Pancreas (tissue), 10 donors: ENCODE data around the gene ARID4A. TPM values are rescaled to one million over a fixed set of nuclear protein-coding genes. Genes with fewer than 3 reads are reported as not detected.

ENCODE experiments used
- ATAC-seq, 4 donors: fragments of 200-7000 bp; cut with Tn5 transposase; one replicate each; pipeline versions ENCODE4 v1.8.0 to v1.9.1; 2020; ENCODE audit warnings: mild to moderate bottlenecking in 4 of 4, moderate library complexity in 4 of 4
- DNase-seq, 6 donors: peaks; one replicate each; pipeline ENCODE4 v3.0.0-alpha.2; 2020
- FAIRE-seq: peaks from 2 replicates; lab custom pipeline; 2012; peaks lifted over from hg19 to GRCh38; lab: Jason Lieb, UNC
- H3K27ac ChIP-seq, 4 donors: fragments of 200-600 bp; sonication (generic); 1 replicate in 3 of 4; 2 replicates in 1 of 4; pipeline versions ENCODE4 v1.5.0 to v1.8.0; 2020
- H3K27me3 ChIP-seq, 4 donors: fragments of 200-600 bp; one replicate each; pipeline ENCODE4 v1.8.0; 2021
- H3K36me3 ChIP-seq, 3 donors: fragments of 200-600 bp; sonication (generic) in 1 of 3; one replicate each; pipeline versions ENCODE4 v1.5.0 to v1.8.0; 2020 to 2021
- H3K4me1 ChIP-seq, 3 donors: fragments of 200-600 bp; one replicate each; pipeline ENCODE4 v1.8.0; 2021
- H3K4me3 ChIP-seq, 4 donors: fragments of 200-600 bp; sonication (generic) in 2 of 4; one replicate each; pipeline versions ENCODE4 v1.5.0 to v1.8.0; 2020 to 2021
- H3K9me3 ChIP-seq, 4 donors: fragments of 200-600 bp; one replicate each; pipeline ENCODE4 v1.8.0; 2021
- CTCF ChIP-seq, 4 donors: fragments of 200-600 bp; sonication (generic) in 3 of 4; IDR thresholded peaks; one replicate each; pipeline versions ENCODE4 v1.5.0 to v1.8.0; 2021; ENCODE audit warnings: antibody characterized with exemption in 4 of 4
- WGBS, 2 donors: extraction: QIAGEN DNeasy Blood & Tissue Kit; methylation state at CpG; one replicate each; pipeline ENCODE4 v1.1.7; 2013; 5-methylcytosine and 5-hydroxymethylcytosine counted together
- intact Hi-C, 3 donors: fragments of 100-400 bp; cut with DNase I; formaldehyde crosslinking; loops; one replicate each; pipeline versions ENCODE4 v1.11.1 to v1.14.2; 2022
- polyA plus RNA-seq, 2 donors: library from polyadenylated mRNA; stranded (reverse); fragments of 200-250 nt; gene quantifications; one replicate each; pipeline ENCODE4 v1.2.3, GENCODE V29; 2013
- total RNA-seq, 6 donors: library from RNA; stranded (reverse); fragmentation: NEBNext Ultra II Directional in 4 of 6; extraction: Animal tissue kit (Norgen Biotek cat#: 25700) in 4 of 6; gene quantifications; one replicate each; pipeline versions ENCODE4 v1.2.1 to v1.2.4, GENCODE V29; 2021 to 2023
- donor health status: healthy with polysubstance abuse.
- donor health status: DM: no; HTN: no; CAD: no; lungs with moderate emphysema.
- donor health status: DM: no; HTN: no; CAD: no.
- donor health status: control.
- donor health status: control.
- donor health status: Bipolar disorder and iron deficiency.
- donor health status: DM: yes; HTN: yes; CAD: no.
- donor health status: DM: no; HTN: no; CAD: no.
- donor health status: DM: no; HTN: no; CAD: no.
- donor health status: DM: yes; HTN: yes; CAD: no.

ARID4A gene
- total and polyA plus RNA-seq, 8 donors = 5.5 to 20.2 (median 11.3) TPM

- no peak for TF ChIP-seq CTCF (IDR thresholded peaks at IDR 0.05)
- H3K36me3 ChIP-seq = no peaks in the 10 kb centered on the region
- no peak for FAIRE-seq
Measured at GRCh38 chr14:58395562-58395811, 97.1 kb downstream of the ARID4A start.

GRCh38 chr14:58395812-58396788, 97.7 kb downstream of the ARID4A start, which contains the start of gene TOMM20L:
Gene TOMM20L, plus strand, starts transcription at chr14:58395930. Its CDS starts 28 bp downstream, at chr14:58395958.
- WGBS, 2 donors = 6 to 8% methylated on average over 80 to 86 of the region's 86 CpGs
- Histone ChIP-seq H3K4me1 (peaks cover 0 to 6% (median 0%) of the 10 kb centered on the region in 3 donors), H3K9me3 (no peaks in the 10 kb centered on the region), H3K27ac (peak within 1 kb of the TSS; percentile 76 to 84 (median 82)), H3K27me3 (no peaks in the 10 kb centered on the region), H3K4me3 (peak within 1 kb of the TSS; percentile 53 to 67 (median 60)), H3K36me3 (no peaks in the 10 kb centered on the region)
- DNase-seq = peak; percentile 63 to 91 (median 78)
- intact Hi-C loops = no loop called here
- no peak for FAIRE-seq
- peak; percentile 89 to 94 (median 92) for ATAC-seq
- peak; percentile 85 to 89 (median 86) for TF ChIP-seq CTCF (IDR thresholded peaks at IDR 0.05)

More at GRCh38 chr14:58395562-58395811, 97.1 kb downstream of the ARID4A start:
- no peak for DNase-seq
- ATAC-seq = no peak
- intact Hi-C loops = no loop called here
- Histone ChIP-seq H3K4me3 (peak overlapping the region; percentile 53 to 67 (median 60)), H3K9me3 (no peaks in the 10 kb centered on the region), H3K4me1 (peaks cover 0 to 6% (median 0%) of the 10 kb centered on the region in 3 donors), H3K27ac (peak overlapping the region in 3 of 4 donors; percentile 76 to 84 (median 81)), H3K27me3 (no peaks in the 10 kb centered on the region)
- WGBS, 2 donors = 22 to 24% methylated on average over 10 of the region's 10 CpGs

GRCh38 chr14:58397156-58397555, 98.8 kb downstream of the ARID4A start:
- no peak for FAIRE-seq
- Histone ChIP-seq H3K36me3 (no peaks in the 10 kb centered on the region), H3K27ac (no peak overlapping the region), H3K27me3 (no peaks in the 10 kb centered on the region), H3K9me3 (no peaks in the 10 kb centered on the region), H3K4me3 (no peak overlapping the region), H3K4me1 (peaks cover 0 to 6% (median 0%) of the 10 kb centered on the region in 3 donors)
- intact Hi-C loops = no loop called here
- no peak for DNase-seq
- 92 to 97% methylated on average over 6 of the region's 6 CpGs for WGBS, 2 donors
- no peak for TF ChIP-seq CTCF (IDR thresholded peaks at IDR 0.05)
- no peak for ATAC-seq

- no peak for FAIRE-seq
- no peak for ATAC-seq
Measured at GRCh38 chr14:58398495-58398894, 100.1 kb downstream of the ARID4A start.

More at GRCh38 chr14:58398495-58398894, 100.1 kb downstream of the ARID4A start:
- no peak for DNase-seq
- Histone ChIP-seq H3K4me3 (no peak overlapping the region), H3K27me3 (no peaks in the 10 kb centered on the region), H3K27ac (no peak overlapping the region), H3K4me1 (peaks cover 0 to 6% (median 0%) of the 10 kb centered on the region in 3 donors), H3K36me3 (no peaks in the 10 kb centered on the region), H3K9me3 (no peaks in the 10 kb centered on the region)
- TF ChIP-seq CTCF (IDR thresholded peaks at IDR 0.05) = no peak
- intact Hi-C loops = no loop called here
